ENCODE results near the gene SLC36A3.

GRCh38 chr5:151237685-151238084 lies 65.9 kb downstream of the SLC36A3 start:
- no peak for TF ChIP-seq CTCF (IDR thresholded peaks at IDR 0.05)
- no peak for TF ChIP-seq POLR2A (IDR thresholded peaks at IDR 0.05)
